PC-3 (cell line): ENCODE data around the gene KRR1.

Source experiments
- EZH2phosphoT487 ChIP-seq: fragments of 300-600 bp; sonication (generic); IDR thresholded peaks from 2 replicates; pipeline ENCODE4 v1.6.1; 2018; ENCODE audit warnings: mild to moderate bottlenecking, antibody characterized with exemption, low read length, borderline replicate concordance
- TF ChIP-seq, protein P1 (sequence below): fragments of 300-600 bp; sonication (generic); conservative IDR thresholded peaks from 2 replicates; pipeline ENCODE4 v1.5.1; 2017; ENCODE audit warnings: antibody characterized with exemption, low read depth, mild to moderate bottlenecking, low read length

DNA sequence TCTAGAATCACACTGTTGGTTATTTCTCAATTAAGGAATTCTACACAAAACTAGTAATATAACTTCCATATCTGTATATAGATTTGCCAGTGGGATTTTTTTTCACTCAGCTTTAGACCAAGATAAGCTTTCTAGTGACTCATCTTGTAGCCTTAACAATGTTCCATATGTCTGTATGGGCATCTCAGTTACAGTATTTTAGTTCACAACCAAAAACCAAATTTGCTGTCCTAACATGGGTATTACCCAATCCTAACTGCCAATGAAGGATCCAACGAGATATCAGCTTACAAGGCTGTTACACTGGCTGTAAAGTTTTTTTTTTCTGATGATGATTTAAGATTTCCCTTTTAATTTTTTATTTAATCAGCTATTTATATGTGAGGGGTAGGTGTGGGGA, 31.5 kb upstream of the KRR1 start:
- TF ChIP-seq, protein P1, sequence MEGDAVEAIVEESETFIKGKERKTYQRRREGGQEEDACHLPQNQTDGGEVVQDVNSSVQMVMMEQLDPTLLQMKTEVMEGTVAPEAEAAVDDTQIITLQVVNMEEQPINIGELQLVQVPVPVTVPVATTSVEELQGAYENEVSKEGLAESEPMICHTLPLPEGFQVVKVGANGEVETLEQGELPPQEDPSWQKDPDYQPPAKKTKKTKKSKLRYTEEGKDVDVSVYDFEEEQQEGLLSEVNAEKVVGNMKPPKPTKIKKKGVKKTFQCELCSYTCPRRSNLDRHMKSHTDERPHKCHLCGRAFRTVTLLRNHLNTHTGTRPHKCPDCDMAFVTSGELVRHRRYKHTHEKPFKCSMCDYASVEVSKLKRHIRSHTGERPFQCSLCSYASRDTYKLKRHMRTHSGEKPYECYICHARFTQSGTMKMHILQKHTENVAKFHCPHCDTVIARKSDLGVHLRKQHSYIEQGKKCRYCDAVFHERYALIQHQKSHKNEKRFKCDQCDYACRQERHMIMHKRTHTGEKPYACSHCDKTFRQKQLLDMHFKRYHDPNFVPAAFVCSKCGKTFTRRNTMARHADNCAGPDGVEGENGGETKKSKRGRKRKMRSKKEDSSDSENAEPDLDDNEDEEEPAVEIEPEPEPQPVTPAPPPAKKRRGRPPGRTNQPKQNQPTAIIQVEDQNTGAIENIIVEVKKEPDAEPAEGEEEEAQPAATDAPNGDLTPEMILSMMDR, result no peak
- no peak for TF ChIP-seq EZH2phosphoT487
